Adrenal gland (tissue), 12 donors: ENCODE data around the gene DPM1. TPM values are rescaled to one million over a fixed set of nuclear protein-coding genes. Genes with fewer than 3 reads are reported as not detected.
A peak's percentile ranks its signal among the peaks of the same experiment; 100 is the strongest.

ENCODE experiments used
- DNase-seq, 7 donors: peaks; one replicate each; pipeline ENCODE4 v3.0.0-alpha.2; 2019 to 2020
- H3K27ac ChIP-seq, 5 donors: fragments of 200-600 bp; sonication (generic) in 4 of 5; 1 replicate in 3 of 5; 2 replicates in 2 of 5; pipeline versions ENCODE4 v1.5.1 to v1.8.0; 2016 to 2020; ENCODE audit warnings: mild to moderate bottlenecking in 1 of 5
- H3K27me3 ChIP-seq: fragments of 200-600 bp; 2 replicates; pipeline ENCODE4 v1.8.0; 2021
- H3K36me3 ChIP-seq, 2 donors: fragments of 200-600 bp; replicated peaks in 1 of 2; 1 replicate in 1 of 2; 2 replicates in 1 of 2; pipeline versions ENCODE4 v1.5.1 to v1.8.0; 2018 to 2022
- H3K4me1 ChIP-seq, 2 donors: fragments of 200-600 bp; replicated peaks in 1 of 2; 1 replicate in 1 of 2; 2 replicates in 1 of 2; pipeline versions ENCODE4 v1.5.1 to v1.8.0; 2018 to 2021
- H3K4me3 ChIP-seq, 4 donors: fragments of 200-600 bp; sonication (generic) in 3 of 4; one replicate each; pipeline ENCODE4 v1.5.1; 2016 to 2018
- H3K9me3 ChIP-seq, 3 donors: fragments of 200-600 bp; sonication (generic) in 1 of 3; replicated peaks in 1 of 3; 1 replicate in 2 of 3; 2 replicates in 1 of 3; pipeline versions ENCODE4 v1.5.1 to v1.8.0; 2016 to 2021
- CTCF ChIP-seq, 6 experiments: fragments of 450-650 bp in 4 of 6; fragments of 200-600 bp in 2 of 6; sonication (generic) in 1 of 6; IDR thresholded peaks; 1 replicate in 5 of 6; 2 replicates in 1 of 6; pipeline versions ENCODE4 v1.5.1 to v1.8.0; 2016 to 2021; ENCODE audit warnings: antibody characterized with exemption in 6 of 6, mild to moderate bottlenecking in 2 of 6, moderate library complexity in 1 of 6
- POLR2A ChIP-seq, 2 donors: fragments of 450-650 bp; IDR thresholded peaks; one replicate each; pipeline ENCODE4 v1.6.1; 2017; ENCODE audit warnings: antibody characterized with exemption in 2 of 2, mild to moderate bottlenecking in 2 of 2, moderate library complexity in 1 of 2
- whole genome bisulfite sequencing, 4 donors: extraction: QIAGEN DNeasy Blood & Tissue Kit in 2 of 4; methylation state at CpG; one replicate each; pipeline versions ENCODE4 v1.1.5 to v1.1.7; 2013 to 2017; 5-methylcytosine and 5-hydroxymethylcytosine counted together
- intact Hi-C, 2 donors: fragments of 100-400 bp; cut with DNase I; formaldehyde crosslinking; loops; one replicate each; pipeline versions ENCODE4 v1.14.1 to v1.15.0; 2022 to 2023
- polyA plus RNA-seq, 3 donors: library from polyadenylated mRNA; stranded (reverse); fragments of 200-250 nt in 2 of 3; fragments of 350-450 nt in 1 of 3; fragmentation: Illumina TruSeq in 1 of 3; extraction: RNeasy Lipid Tissue Mini Kit (QIAGEN cat#74804) in 1 of 3; gene quantifications; one replicate each; pipeline ENCODE4 v1.2.3, GENCODE V29; 2013 to 2014
- total RNA-seq, 9 donors: library from RNA; depleted of rRNA in 4 of 9; stranded (reverse); fragments of >200 nt in 4 of 9; fragments of 120-200 nt in 1 of 9; fragmentation: NEBNext Ultra II Directional in 1 of 9; extraction: Animal tissue kit (Norgen Biotek cat#: 25700) in 1 of 9; gene quantifications; one replicate each; pipeline versions ENCODE4 v1.1.0 to v1.2.4, GENCODE V29; 2013 to 2023
- donor health status: healthy with polysubstance abuse.
- donor health status: Bipolar disorder and iron deficiency.
- donor health status: DM: yes; HTN: yes; CAD: no.
- donor health status: DM: no; HTN: no; CAD: no.
- donor health status: DM: no; HTN: no; CAD: no.
- donor health status: DM: yes; HTN: yes; CAD: no.

Gene DPM1
- total and polyA plus RNA-seq, 12 donors, result 21.0 to 145 (median 42.9) TPM

- DNase-seq, result no peak
- 0 to 1% methylated on average over 14 to 42 of the region's 45 CpGs; no CpG with 5 or more reads in 2 of the 4 donors for WGBS, 4 donors
- Histone ChIP-seq H3K27ac (peak overlapping the region; percentile 91 to 99 (median 98)), H3K4me1 (peaks cover 3 to 44% of the 10 kb centered on the region in 2 donors), H3K9me3 (no peaks in the 10 kb centered on the region), H3K36me3 (peaks cover 0 to 24% of the 10 kb centered on the region in 2 donors), H3K4me3 (peak overlapping the region in 2 of 4 donors; percentile 59 to 78), H3K27me3 (no peaks in the 10 kb centered on the region)
- intact Hi-C loops, result loop anchor here in 1 of 2 donors (10.0 kb wide), 1 partner anchor 116 kb away; no protein-coding TSS in a partner anchor
- TF ChIP-seq CTCF (IDR thresholded peaks at IDR 0.05) (no peak), POLR2A (IDR thresholded peaks at IDR 0.05) (no peak)
These were observed 27.4 kb downstream of the DPM1 start for GRCh38 chr20:50930976-50931305.

GRCh38 chr20:50930139-50930975, 28.0 kb downstream of the DPM1 start:
- Histone ChIP-seq H3K4me1 (peaks cover 7 to 50% of the 10 kb centered on the region in 2 donors), H3K27ac (peak overlapping the region in 4 of 5 donors; percentile 64 to 99 (median 94)), H3K36me3 (peaks cover 0 to 19% of the 10 kb centered on the region in 2 donors), H3K9me3 (no peaks in the 10 kb centered on the region), H3K4me3 (peak overlapping the region in 3 of 4 donors; percentile 67 to 81 (median 78)), H3K27me3 (no peaks in the 10 kb centered on the region)
- TF ChIP-seq POLR2A (IDR thresholded peaks at IDR 0.05) (no peak), CTCF (IDR thresholded peaks at IDR 0.05) (no peak)
- intact Hi-C loops, result loop anchor here in 1 of 2 donors (10.0 kb wide), 1 partner anchor 116 kb away; no protein-coding TSS in a partner anchor
- 0 to 10% (median 1%) methylated on average over 3 to 79 of the region's 79 CpGs for WGBS, 4 donors
- DNase-seq, result peak in 6 of 7 donors; percentile 23 to 39 (median 36)

- DNase-seq, result peak; percentile 85 to 97 (median 94)
- intact Hi-C loops, result loop anchor here (5.0 to 10.0 kb wide), 3 partner anchors 112 to 137 kb away; no protein-coding TSS in a partner anchor
- H3K9me3 ChIP-seq, result no peaks in the 10 kb centered on the region
- H3K27me3 ChIP-seq, result no peaks in the 10 kb centered on the region
- H3K36me3 ChIP-seq, result peaks cover 0 to 10% of the 10 kb centered on the region in 2 donors
- H3K4me3 ChIP-seq, result peak overlapping the region in 2 of 4 donors; percentile 67 to 78
- peak overlapping the region in 4 of 5 donors; percentile 54 to 91 (median 68) for H3K27ac ChIP-seq
- 8 to 13% (median 11%) methylated on average over 13 of the region's 13 CpGs for WGBS, 4 donors
- peak; percentile 70 to 96 (median 88) for TF ChIP-seq CTCF (IDR thresholded peaks at IDR 0.05)
- peak in 1 of 2 donors; percentile 21 for TF ChIP-seq POLR2A (IDR thresholded peaks at IDR 0.05)
- H3K4me1 ChIP-seq, result peaks cover 7 to 56% of the 10 kb centered on the region in 2 donors
These were observed 28.8 kb downstream of the DPM1 start for GRCh38 chr20:50929299-50930138.

- 64 to 74% (median 71%) methylated on average over 5 of the region's 5 CpGs for WGBS, 4 donors
- H3K27me3 ChIP-seq, result no peaks in the 10 kb centered on the region
- TF ChIP-seq CTCF (IDR thresholded peaks at IDR 0.05), result no peak
- TF ChIP-seq POLR2A (IDR thresholded peaks at IDR 0.05), result no peak
- no peak for DNase-seq
- intact Hi-C loops, result loop anchor here in 1 of 2 donors (5.0 kb wide), 2 partner anchors 111 to 136 kb away; no protein-coding TSS in a partner anchor
- H3K4me1 ChIP-seq, result peaks cover 7 to 66% of the 10 kb centered on the region in 2 donors
- H3K27ac ChIP-seq, result no peak overlapping the region
- peak overlapping the region in 1 of 4 donors; percentile 78 for H3K4me3 ChIP-seq
- no peaks in the 10 kb centered on the region for H3K9me3 ChIP-seq
- H3K36me3 ChIP-seq, result no peaks in the 10 kb centered on the region
These were observed 29.9 kb downstream of the DPM1 start for GRCh38 chr20:50928469-50928868.
